Measurements from ENCODE around the gene CHD1. TPM values are rescaled to one million over a fixed set of nuclear protein-coding genes. Genes with fewer than 3 reads are reported as not detected.
"Not testable (repeated sequence)": the region's sequence is repeated elsewhere in the genome, so short reads cannot be mapped to it uniquely, and the experiment has no call there.

CHD1 gene
- total RNA-seq: 103 TPM

DNA sequence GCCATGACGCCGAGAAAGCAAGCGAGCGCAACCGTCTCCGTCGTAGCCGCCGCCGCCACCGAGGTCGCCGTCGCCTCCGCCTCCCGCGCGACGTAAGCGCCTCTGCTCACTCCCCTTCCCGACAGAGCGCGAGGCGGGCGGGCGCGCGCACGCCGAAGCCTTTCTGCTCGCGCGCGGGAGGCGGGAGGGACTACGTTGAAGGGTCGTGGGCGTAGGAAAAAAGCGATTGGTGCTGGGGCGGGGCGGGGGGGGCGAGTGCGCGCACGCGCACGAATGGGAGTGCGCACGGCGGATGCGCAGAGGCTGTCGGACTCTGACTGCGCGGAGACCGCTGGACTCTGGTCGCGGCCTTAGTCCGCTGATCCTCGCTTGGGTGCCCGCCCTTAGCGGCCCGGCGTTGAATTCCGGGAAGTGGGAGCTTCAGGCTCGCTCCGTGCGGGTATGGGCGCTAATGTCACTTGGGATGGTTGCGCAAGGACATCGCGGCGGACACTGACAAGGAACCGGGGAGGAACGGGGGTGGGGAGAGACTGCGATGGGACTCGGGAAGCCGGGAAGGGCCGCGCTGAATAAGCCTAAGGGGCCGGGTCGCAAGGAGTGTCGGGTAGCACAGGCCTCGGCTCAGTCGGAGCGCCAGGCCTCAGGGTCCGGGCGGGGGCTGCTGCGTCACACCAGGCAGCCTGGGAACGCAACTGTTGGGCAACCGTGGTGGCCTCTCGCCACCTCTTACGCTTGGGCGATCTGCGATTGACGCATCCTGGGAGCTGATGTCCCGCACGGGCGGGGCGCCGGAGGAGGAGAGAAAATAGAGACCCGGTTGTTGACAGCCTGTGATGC, at the start of gene CHD1:
CHD1 (minus strand) TSS at position 135 of the 837 bp plus-strand sequence. CDS start 2,621 bp downstream, outside the sequence.
- DNase-seq: peak; percentile 97

DNA sequence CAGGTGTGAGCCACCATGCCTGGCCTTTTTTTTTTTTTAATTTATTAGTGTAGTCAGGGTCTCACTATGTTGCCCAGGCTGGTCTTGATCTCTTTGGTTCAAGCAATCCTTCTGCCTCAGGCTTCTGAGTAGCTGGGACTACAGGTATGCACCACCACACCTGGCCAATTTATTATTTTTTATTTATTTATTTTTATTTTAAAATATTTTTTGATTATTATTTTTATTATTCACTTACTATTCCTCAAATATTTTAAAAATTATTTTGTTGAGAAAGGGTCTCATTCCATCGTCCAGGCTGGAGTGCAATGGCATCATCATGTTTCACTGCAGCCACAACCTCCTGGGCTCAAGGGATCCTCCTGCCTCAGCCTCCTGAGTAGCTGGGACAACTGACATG, 49.7 kb upstream of the CHD1 start:
- no peak for DNase-seq

DNA sequence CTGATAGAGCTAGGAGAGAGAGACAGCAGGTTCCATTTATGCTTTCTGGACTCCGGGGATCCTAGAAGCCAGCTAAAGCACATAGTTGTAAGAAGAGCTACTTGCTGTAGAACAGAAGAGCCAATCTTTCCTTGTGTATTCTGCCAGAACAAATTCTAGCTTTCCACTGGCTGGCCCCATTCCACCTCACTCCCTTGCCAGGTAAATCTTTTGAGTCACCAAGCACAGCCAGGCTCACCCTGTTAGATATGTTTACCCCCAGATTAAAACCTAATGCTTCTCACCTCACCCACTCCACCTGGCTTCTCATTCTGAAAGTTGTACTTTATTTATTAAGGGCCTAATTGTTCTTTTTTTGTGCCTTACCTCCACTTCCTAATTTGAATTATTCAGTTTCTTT, 48.9 kb upstream of the CHD1 start:
- DNase-seq: no peak

DNA sequence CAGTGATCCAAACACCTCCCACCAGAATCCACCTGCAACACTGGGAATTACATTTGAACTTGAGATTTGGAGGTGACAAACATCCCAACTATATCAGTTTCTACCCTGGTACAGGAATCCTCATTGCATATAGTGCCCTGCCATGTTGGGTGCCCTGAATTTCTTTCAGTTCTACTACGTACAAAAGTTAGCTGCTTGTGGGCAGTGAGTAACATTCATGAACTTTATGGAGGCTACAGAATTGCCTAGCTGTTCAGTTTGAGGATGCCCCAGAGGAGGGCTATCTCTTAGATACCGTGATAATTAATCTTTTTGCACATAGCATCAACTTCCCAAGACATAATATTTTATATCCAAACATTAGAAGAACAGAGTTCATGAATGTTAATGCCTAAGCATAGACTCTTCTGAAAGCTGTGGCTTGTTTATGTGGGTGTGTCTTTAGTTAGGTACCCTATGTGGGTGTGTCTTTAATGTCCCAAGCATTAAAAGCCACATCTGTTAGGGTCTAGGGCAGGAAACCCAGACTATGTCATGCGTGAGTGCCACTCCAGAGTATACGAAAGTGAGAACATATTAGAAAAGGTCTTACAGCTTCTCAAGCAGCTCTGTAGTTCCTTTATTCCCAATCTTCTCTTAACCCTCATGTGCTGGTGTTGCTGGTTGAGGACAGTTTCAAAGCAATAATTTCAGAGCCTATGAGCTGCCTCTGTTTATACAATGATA, 47.0 kb upstream of the CHD1 start:
- no peak for DNase-seq

DNA sequence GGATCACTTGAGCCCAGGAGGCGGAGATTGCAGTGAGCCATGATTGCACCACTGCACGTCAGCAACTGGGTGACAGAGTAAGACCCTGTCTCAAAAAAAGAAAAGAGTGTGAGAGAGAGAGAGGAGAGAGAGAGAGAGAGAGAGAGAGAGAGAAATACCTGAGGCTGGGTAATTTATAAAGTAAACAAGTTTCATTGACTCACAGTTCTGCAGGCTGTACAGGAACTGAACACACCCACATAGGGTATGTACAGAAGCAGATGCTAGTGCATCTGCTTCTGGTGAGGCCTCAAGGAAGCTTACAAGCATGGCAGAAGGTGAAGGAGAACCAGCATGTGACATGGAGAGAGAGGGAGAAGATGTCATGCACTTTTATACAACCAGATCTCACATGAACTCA, 46.4 kb upstream of the CHD1 start:
- DNase-seq: no peak

DNA sequence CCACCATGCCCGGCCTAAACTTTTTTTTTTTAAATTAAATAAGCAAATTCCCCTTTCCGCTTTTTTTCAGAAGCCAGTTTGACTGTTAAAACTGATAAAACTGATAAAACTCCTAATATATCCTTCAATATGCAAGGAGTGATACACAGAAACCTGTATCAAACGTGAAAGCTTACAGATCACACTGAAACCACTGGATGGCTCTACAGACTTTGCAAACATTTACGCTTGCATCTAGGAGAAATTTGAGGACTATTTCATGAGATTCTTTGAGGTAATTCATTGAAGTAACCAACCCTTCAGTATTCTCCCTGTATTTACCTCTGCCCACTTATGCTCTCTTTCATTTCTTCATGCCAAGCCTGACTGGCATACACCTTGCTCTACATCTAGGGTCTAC, 40.6 kb upstream of the CHD1 start:
- DNase-seq: no peak

DNA sequence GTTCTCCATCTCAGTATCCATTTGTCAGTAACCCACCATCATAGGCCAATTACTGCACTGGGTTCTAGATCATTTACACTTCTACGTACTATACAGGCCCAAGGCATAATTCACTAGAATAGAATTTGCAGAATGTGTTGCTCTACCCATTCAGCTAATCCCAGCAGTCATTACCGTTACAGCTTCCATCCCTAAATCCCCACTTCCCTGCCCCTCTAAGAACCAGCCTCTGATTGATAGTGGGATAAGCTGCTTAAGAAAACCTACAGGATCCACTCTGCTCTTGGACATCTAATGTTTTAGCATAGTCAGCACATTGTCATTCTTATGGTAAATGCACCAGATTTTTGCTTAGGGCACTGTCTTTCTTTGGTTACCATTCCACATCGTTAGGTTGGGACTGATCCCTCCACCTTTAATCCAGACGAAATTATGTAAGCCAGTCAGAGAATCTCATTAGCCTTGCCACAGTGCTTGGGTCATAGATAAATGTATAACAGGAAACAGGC, 39.3 kb upstream of the CHD1 start:
- DNase-seq: no peak

DNA sequence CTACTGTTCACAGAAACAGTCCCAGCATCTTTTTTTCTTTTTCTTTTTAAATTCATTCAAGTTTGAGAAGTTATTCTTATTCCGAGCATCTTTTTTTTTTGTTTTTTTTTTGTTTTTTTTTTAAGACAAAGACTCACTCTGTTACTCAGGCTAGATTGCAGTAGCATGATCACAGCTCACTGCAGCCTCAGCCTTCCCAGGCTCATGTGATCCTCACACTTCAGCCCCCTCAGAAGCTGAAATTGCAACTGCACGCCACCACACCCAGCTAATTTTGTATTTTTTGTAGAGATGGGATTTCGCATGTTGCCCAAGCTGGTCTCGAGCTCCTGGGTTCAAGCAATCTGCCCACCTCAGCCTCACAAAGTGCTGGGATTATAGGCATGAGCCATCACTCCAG, 36.4 kb upstream of the CHD1 start:
- DNase-seq: no peak

DNA sequence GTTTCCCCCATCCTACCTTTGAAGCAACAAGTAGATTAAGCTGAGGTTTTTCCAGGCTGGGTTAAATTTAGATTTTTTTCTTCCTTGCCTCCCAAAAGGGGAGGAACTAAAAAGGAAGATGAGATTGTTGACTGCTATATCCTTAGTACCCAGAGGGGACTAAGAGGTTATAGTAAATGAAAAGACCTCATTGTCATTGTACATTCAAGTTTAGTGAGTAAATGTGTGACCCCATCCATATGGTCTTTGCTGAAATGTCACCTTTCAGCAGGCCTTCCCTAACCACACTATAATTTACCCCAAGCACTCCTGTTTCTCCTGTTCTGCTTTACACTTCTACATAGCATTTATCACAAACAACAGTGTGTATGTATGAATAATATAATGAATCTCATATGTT, 35.8 kb upstream of the CHD1 start:
- DNase-seq: no peak

DNA sequence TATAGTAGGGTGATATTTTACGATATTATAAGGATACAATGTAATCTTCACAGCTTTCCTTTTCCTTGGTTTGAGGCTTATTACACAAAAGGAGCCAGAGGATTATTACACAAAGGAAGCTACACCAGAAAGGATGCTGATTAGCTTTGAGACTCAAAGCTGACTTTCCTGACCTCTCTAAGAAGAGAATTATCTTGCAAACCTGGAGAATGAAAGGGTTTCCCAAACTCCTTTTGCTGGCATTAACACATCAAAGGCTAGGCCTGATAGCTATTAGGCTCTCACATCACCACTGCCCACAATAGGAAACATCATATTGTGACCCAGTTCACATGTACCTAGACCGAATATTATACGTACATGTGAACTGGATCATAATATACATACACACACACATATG, 34.2 kb upstream of the CHD1 start:
- no peak for DNase-seq

DNA sequence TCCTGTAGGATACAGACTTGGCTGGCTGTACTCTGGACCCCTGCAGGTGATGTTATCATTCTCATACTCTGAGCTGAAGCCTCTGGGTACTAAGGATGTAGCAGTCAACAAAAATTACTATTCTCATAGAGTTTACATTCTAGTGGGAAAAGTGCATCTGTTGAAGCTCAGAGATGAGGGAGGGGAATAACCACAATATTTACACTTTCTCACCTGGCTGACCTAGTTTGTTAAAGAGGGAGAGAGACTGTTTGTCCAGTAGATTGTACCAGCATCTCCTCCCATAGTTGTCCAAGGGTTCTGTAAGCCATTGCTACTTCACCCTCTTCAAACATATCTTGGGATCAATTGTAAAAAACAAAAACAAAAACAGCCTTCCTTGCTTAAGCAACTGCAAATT, 33.8 kb upstream of the CHD1 start:
- DNase-seq: no peak

DNA sequence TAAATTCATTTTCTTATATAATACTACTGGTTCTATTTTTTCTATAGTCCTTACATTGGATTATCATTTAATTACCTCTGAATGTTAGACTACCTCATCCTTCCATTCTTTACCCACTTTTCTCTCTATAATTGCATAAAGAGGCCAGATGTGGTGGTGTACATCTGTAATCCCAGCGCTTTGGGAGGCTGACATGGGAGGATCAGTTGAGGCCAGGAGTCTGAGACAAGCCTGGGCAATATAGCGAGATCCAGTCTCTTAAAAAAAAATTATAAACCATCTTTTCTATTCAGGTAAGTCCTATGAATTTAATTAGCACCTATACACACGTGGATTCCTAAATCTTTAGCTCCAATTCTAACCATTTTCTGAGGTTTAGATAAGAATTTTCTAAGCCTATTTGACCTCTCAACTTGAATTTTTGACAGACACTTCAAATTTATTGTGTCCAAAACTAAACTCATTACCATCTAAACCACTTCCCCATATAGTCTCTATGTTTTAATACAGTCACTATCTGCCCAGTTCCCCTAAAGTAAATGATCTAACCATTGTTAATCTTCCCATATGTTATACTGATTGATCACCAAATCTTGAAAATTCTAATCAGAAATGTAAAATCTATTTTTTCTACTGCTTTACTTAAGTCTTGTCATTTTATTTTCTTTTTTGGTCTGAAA, 33.0 kb upstream of the CHD1 start:
- DNase-seq: no peak

DNA sequence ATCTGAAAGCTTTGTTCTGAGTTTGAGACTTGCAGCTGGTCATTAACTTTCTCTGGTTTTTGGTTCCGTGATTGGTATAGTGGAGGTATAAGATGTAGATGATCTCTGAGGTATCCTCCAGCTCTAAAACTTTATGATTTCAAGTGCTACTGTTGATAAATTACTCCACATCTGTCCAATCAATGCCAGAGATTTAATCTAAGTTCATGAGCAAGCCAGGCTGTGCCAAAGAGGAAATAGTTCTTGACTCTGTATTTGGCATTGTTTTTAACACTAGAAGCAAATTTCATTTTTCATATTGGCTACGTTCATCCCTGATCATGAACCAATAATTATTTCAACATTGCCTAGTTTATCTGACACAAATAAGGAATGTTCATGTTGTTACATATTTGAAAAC, 28.5 kb upstream of the CHD1 start:
- DNase-seq: no peak

DNA sequence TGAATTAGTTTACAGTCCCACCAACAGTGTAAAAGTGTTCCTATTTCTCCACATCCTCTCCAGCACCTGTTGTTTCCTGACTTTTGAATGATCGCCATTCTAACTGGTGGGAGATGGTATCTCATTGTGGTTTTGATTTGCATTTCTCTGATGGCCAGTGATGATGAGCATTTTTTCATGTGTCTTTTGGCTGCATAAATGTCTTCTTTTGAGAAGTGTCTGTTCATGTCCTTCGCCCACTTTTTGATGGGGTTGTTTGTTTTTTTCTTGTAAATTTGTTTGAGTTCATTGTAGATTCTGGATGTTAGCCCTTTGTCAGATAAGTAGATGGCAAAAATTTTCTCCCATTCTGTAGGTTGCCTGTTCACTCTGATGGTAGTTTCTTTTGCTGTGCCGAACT, 27.1 kb upstream of the CHD1 start:
- DNase-seq: not testable (repeated sequence)

DNA sequence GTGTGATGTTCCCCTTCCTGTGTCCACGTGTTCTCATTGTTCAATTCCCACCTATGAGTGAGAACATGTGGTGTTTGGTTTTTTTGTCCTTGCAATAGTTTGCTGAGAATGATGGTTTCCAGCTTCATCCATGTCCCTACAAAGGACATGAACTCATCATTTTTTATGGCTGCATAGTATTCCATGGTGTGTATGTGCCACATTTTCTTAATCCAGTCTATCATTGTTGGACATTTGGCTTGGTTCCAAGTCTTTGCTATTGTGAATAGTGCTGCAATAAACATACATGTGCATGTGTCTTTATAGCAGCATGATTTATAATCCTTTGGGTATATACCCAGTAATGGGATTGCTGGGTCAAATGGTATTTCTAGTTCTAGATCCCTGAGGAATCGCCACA, 26.7 kb upstream of the CHD1 start:
- not testable (repeated sequence) for DNase-seq

DNA sequence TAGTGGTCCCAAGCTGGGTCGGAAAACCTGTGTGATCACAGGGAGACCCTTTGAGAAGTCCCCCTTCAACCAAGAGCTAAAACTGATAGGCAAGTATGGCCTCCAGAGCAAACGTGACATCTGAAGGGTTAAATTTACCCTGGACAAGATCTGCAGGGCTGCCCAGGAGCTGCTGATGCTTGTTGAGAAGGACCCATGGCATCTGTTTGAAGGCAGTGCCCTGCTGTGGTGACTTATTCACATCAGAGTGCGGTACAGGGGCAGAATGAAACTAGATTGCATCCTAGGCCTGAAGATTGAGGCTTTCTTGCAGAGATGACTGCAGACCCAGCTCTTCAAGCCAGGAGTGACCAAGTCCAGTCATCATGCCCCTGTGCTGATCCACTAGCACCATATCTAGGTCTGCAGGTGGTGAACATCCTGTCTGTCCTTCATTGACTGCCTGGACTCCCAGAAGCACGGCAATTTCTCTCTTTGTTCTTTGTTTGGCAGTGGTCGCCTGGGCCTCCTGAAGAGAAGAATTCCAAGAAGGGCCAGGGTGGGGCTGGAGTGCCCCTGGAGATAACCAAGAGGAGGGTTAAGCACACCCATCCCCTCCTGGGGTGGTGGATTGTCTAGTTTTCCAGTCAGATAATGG, 25.7 kb upstream of the CHD1 start:
- DNase-seq: no peak

DNA sequence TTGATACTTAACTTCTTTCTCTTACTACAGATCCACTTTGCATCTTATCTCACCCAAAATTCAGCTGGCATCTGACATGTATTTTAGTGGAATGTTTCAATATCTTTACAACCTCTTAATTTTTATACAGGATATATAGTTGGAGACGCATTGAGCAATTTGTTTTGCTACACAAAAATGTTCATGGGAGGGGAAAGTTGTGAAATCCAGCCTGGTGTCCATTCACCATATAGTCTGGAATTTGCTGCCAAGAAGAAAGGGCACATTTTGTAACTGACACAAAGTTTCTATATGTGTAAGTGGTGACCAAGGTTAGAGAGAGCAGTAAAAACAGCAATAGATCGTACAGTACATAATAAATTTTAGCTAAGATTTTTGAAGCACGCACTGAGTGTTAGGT, 14.0 kb upstream of the CHD1 start:
- DNase-seq: no peak

DNA sequence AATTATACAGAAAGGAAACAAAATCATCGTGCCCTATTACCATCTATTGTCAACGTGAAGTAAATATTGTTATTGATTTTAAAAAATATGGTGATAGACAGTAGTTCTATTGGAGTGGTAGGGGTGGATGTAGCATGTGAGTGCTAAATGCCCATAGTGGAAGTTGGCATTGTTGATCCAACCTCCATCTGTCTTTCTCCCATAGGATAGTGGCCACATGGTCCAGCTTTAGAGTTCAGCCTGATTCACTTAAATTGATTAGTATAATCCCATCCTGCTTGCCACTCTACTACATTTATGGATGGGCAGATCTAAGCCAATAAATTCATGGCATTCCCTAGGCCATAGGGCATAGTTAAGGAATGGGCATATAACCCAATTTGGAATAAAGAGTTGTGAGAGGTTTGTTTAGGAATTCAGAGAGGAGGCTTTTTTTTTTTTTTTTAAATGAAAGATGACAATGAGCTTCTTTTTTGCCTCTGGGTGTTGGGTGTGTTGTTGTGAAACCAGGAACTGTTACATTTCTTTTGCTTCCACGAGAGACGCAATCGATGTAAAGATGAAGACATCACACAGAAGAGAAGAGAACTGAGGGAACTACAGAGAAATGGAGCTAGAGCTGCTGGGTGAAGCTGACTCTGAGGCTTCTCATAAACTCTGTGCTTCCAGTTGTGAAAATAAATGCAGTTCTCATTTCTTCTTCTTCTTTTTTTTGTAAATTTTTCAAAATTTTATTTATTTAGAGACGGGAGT, 12.5 kb upstream of the CHD1 start:
- no peak for DNase-seq

DNA sequence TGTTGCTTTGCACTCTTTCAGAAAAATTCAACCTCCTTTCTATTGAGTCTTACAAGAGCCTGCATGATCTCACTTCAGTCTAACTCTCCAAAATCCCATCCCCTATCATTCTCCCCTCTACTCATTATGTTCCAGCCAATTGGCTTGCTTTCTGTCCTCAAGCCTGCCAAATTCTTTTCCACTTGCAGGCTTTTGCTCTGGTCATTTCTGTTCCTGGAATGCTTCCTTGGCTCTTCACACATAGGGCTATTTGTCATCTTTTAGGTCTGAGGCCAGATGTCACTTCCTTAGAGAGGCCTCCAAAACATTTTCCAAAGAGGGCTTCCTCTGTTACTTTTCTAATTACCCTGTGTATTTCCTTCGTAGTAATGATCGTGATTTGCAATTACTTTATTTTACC, 11.8 kb upstream of the CHD1 start:
- peak; percentile 58 for DNase-seq

DNA sequence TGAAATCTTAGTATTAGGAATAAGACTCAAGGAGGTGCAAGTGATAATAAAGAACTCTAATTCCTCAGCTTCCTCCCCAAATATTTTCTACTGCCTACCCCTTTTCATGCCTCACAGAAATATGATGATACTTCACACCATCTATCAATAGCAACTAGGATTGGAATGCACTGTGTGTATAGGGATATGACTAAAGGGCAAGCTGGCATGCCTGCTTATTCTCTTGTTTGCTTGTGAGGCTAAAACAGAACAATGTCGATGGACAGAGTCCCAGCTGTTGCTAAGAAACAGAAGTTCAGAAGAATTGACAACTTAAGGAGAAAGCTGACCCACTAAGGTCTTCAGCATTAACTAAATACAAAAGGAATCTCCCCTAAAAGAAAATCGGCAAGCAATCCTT, 9.7 kb upstream of the CHD1 start:
- no peak for DNase-seq

DNA sequence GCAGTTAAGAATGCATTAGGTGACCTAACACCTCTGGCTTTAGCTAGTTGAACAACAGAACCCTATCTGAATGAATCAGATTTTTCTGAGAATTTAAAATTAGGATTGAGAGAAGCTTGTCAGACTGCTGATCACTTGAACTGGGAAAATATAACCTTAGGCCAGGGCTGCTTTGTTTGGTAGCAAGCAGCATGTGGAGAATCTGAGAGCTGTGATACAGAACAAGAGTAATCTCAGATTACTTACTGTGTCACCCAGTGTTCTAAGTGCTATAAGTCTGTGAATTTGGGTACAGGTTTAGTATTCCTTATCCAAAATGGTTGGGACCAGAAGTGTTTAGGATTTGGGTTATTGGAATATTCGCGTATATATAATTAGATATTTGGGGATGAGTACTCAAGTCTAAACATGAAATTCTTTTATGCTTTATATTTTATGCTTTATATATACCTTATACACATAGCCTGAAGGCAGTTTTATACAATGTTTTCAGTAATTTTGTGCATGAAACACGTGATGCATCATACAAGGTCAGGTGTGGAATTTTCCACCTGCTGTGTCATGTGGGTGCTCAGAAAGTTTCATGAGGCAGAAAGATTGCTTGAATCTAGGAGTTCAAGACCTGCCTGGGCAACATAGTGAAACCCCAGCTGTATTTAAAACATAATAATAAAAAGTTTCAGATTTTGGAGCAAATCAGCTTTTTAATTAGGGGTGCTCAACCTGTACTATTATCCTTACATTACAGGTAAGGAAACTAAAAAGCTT, 8.3 kb upstream of the CHD1 start:
- no peak for DNase-seq
